DND-41 (cell line): Measurements from ENCODE around the gene PABPN1L.

ENCODE experiments used
- EZH2 ChIP-seq: IDR thresholded peaks from 3 replicates; pipeline ENCODE4 v1.6.1; 2012; ENCODE audit warnings: borderline replicate concordance, low read depth, mild to moderate bottlenecking, moderate library complexity, low read length, inconsistent platforms; ENCODE audit not compliant: severe bottlenecking
- TF ChIP-seq, protein P1 (sequence below): IDR thresholded peaks from 2 replicates; pipeline ENCODE4 v1.5.1; 2012; ENCODE audit warnings: borderline replicate concordance, low read length, moderate library complexity, mild to moderate bottlenecking; ENCODE audit not compliant: poor library complexity, severe bottlenecking; ENCODE audit errors: extremely low read depth

DNA sequence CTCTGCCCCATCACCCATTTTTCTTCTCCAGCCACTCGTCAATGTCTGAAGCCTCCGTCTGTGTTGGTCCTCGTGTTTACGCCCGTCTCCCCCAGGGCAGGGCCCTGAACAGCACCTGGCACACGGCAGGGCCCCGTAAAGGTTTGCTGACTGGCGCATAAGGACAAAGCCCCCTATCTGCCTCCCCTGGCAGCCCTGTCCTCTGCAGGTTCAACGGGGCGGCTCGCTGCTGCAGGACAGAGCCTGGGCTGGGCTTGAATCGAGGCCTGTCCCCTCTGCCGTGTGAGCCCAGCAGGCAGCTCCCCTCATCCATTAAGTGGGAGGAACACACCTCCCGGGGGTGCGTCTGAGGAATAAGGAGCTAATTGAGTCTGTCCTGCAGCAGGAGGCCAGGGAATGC lies 46.1 kb upstream of the PABPN1L start:
- TF ChIP-seq, protein P1, sequence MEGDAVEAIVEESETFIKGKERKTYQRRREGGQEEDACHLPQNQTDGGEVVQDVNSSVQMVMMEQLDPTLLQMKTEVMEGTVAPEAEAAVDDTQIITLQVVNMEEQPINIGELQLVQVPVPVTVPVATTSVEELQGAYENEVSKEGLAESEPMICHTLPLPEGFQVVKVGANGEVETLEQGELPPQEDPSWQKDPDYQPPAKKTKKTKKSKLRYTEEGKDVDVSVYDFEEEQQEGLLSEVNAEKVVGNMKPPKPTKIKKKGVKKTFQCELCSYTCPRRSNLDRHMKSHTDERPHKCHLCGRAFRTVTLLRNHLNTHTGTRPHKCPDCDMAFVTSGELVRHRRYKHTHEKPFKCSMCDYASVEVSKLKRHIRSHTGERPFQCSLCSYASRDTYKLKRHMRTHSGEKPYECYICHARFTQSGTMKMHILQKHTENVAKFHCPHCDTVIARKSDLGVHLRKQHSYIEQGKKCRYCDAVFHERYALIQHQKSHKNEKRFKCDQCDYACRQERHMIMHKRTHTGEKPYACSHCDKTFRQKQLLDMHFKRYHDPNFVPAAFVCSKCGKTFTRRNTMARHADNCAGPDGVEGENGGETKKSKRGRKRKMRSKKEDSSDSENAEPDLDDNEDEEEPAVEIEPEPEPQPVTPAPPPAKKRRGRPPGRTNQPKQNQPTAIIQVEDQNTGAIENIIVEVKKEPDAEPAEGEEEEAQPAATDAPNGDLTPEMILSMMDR: no peak
- no peak for TF ChIP-seq EZH2
